ENCODE results near the gene RBMS3.

RBMS3 gene

DNA sequence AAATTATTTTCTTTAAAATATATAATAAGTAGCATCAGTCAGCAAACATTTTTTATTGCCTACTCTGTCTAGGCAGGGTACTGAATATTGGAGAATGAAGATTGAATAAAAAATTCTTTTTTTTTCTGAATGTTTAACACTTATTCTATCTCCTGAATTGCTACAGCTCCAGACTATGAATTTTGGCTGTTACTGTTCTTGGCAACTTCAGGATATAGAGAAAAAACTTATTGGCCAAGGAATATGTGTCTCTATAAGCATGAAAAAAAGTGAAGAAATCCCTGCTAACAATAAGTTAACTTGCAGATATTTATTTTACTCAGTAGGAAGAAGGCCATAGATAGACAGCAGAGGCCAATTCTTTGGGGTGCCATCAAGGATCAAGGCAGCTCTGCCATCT is 309.6 kb downstream of the RBMS3 start:
- DNase-seq: no peak

- no peak for DNase-seq
These were observed 310.7 kb downstream of the RBMS3 start for GRCh38 chr3:29591579-29591978.

- DNase-seq: no peak
These were observed 312.9 kb downstream of the RBMS3 start for GRCh38 chr3:29593802-29594201.

GRCh38 chr3:29594261-29594660 is 313.4 kb downstream of the RBMS3 start:
- DNase-seq: no peak

DNA sequence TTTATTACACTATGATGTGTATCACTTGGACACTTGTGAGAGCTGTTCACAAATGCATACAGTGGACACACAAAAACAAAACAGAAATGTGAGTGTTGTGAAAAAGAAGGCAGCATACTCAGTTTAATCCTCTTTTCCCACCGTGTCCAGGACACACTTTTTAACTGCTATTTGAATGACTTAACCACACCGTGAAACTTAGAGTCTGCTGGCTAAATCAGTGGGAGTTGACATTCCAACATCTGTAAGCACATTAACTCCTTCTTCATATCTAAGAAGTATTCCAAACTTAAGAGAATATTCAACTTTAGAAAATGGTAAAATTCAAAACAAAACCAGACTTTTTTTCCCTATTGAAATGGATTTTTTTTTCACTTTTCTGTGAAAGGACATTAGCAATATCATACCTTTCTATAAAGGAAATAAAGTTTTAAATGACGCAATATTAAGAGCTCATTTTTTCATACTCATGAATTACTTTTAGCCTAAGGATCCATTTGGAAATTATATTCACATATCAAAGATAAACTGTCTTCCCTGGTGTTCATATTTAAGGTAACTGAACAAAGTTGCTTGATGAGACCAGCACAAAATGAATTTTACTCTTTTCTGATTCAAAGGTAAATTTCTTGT is 316.6 kb downstream of the RBMS3 start:
- DNase-seq: no peak

- DNase-seq: no peak
These were observed 321.2 kb downstream of the RBMS3 start for GRCh38 chr3:29601861-29602585.

DNA sequence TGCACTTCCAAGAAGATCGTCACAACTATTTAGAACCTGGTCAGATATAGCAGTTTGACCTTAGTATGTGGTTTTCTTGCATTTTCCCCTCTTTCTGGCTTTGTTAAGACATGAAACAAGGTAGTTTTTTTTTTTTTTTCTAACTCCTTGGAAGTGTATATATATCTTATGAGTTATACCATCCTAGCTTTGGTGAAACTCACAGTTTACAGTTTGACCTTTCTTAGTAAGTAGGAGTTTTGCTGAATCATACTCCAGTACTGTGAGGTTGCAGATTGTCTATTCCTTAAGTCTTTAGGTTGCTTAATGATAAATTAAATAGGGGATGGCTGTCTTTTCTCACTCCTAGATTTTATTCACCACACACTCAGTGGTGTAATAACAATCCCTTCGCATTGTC is 325.0 kb downstream of the RBMS3 start:
- DNase-seq: no peak

DNA sequence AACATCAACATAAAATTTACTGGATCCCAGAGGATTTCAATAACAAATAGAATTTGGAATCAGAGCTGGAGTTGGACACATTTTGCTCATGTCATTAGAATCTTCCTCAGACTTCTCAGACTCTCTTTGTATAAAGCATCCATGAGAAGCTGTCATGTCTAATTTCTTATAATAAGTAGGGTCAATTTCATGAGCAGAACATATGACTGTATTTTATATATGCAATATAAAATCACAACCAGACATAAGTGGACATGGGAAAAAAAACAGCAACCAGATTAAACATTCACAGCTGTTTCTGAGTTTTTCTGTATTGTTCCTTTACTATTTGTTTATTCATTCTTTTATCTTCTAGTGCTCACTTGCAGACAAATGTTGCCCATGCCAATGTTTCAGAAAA is 325.5 kb downstream of the RBMS3 start:
- DNase-seq: no peak

DNA sequence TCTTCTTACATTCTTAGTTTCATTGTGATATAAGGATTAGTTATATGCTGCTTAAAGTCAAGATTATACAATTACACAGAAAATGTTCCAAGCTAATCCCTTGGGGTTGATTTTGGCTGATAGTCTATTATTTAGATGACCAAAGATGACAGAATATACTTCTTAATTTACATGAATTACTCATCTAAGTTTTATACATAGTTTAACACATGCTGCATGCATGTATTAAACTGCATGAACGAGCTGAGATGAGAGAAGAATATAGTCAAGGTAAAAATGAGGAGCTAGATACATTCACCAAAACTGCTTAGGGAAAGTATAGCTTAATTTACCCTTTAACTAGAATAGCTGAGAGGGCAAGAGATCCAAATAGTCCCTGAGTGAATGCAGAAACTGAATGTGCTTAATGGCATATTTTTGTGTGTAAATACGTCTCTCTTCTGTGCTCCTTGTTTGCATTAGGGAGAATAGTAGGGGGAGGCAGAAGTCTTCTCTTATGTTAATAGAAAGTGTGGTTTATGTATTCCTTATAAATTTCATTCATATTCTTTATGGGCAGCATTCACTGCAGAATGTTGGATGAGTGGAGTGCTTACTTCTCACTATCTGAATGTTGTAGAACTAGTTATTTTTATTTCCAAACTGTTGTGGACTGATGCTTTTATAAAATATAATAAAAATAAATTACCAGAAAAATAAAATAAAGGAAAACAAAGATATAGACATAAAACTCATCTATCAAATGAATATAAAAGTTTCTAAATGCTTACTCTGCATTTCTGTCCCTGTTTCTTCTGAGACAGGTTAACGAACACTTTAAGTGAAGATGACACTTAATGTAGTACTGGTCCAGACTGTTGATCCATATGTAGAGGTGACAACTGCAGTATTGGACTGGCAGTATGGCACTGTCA is 327.8 kb downstream of the RBMS3 start:
- DNase-seq: no peak

- DNase-seq: no peak
These were observed 328.5 kb downstream of the RBMS3 start for GRCh38 chr3:29609328-29609811.

- DNase-seq: no peak
These were observed 329.9 kb downstream of the RBMS3 start for GRCh38 chr3:29610781-29611180.

- DNase-seq: no peak
These were observed 330.4 kb downstream of the RBMS3 start for GRCh38 chr3:29611252-29611651.

DNA sequence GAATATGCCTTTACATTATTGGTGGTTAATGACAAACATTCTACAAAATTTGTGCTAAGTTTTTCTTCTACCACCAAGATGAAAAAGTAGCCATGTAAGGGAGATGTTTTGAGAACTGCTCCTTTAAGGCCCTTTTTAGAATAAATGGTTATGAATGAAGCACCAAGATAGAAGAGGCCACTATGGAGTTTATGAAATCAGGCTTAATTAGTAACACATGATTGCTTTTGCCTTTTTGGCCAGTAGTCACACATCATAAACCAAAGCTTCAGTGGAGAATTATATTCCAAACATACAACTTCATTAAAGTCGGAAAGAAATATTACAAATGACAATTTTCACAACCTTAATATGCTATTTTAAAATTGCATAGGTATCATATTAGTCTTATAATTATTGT is 331.7 kb downstream of the RBMS3 start:
- DNase-seq: no peak

DNA sequence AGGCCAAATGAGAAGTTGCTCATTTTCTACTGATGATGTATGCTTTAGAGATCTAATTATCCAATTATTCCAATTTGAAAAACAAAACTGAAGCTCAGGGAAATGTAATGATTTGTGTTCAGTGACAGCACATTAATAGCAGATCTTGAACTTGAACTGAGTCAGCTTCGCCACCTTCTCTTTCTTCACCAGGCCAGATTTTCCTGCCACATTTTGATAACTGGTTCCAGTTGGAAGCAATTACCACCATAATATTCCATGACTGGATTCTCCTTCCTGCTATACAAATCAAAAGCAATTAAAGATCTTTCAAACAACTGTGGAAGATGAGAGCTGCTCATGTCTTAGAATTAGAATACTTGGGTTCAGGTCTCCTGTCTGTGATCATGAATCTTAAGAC is 334.1 kb downstream of the RBMS3 start:
- DNase-seq: no peak

- no peak for DNase-seq
These were observed 337.8 kb downstream of the RBMS3 start for GRCh38 chr3:29618395-29619282.

DNA sequence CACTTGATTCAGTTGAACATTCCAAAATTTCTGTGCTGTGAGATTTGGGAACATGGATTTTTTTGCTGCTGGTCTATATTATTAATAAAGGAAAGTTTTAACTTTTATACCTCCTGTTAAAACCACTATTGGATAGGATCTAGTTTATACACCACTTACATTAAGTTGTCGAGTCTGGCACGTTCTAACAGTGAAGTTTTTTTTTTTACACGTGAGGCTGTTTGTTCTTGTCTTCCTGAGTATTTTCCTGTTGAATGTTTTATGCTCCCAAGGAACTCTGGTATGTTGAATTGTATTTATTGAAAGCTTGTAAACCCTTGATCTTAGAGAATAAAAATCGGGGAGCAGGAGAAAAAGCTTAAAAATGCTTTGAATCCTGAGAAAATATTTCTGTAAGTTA is 338.8 kb downstream of the RBMS3 start:
- no peak for DNase-seq

DNA sequence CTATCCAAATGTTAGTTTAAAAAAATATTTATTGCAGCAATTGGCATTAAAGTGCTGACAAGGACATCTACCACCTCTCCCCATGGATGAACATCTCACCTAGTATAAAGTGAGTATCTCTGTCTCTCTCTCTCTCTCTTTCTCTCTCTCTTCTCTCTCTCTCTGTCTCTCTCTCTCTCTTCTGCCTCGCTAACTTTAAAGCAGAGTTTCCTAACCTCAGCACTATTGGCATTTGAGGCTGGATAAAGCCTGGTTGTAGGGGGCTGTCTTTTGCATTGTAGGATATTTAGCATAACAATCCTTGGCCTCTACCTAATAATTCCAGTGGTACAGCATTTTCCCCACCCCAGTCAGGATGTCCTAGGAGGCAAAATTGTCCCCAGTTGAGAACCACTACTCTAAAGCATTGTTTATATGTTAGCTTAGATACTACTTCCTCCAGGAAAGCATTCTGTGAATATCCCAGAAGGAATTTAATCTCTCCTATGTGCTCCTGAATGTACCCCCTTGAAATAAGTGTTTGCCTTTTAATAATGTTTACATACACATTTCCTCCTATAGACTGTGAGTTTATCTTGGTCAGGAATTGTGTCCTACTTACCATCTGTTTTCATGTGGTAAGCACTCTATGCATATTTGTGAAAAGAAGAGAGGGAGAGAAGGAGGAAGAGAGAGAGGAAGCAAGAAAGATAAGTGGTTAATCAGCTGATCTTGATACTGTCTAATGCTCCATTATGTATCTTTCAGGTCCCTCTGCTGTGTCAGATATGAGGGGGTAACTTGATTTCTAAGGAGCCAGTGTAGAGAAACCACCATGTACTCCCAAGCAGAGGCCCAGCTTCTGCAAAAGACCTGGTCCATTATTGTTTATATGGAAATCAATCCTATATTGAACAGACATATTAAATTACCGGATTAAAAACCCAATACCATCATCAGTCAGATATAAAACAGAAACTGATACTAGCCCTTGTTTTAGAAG is 346.6 kb downstream of the RBMS3 start:
- DNase-seq: no peak

GRCh38 chr3:29628795-29629194 is 347.9 kb downstream of the RBMS3 start:
- DNase-seq: no peak

DNA sequence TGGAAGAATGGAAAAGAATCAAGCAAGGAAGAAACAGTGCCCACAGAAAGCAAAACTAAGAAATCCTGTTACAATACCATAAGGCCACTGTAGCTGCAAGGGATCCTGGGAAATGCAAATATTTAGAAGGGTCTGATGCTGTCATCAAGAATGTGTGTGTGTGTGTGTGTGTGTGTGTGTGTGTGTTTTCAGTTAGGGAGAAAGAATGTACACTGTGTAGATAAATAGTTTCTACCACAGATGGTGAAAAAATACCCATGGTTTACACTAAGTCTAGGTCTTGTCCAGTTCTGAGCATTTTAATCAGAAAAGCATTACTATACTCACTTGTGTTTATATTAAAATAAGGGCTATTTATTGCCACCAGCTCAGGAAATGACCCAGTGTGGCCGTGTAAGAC is 355.0 kb downstream of the RBMS3 start:
- no peak for DNase-seq

DNA sequence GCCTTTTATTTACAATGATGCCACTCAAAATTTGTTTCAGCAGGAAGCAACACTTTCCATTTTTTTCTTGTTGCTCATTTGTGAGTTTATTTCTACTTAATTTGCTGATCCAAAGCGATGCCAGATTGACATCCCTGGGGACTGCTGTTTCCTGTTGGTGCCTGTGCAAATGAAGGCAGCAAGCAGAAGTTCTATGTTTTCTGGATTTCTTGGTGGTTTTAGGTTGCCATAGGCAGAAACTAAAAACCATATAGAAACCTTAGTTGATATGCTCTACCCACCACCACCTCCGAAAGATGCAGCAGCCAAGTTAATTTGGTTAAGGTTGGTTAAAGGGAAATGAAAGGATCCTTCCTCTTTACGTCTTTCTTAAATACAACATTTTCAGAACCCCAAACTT is 356.2 kb downstream of the RBMS3 start:
- DNase-seq: no peak

DNA sequence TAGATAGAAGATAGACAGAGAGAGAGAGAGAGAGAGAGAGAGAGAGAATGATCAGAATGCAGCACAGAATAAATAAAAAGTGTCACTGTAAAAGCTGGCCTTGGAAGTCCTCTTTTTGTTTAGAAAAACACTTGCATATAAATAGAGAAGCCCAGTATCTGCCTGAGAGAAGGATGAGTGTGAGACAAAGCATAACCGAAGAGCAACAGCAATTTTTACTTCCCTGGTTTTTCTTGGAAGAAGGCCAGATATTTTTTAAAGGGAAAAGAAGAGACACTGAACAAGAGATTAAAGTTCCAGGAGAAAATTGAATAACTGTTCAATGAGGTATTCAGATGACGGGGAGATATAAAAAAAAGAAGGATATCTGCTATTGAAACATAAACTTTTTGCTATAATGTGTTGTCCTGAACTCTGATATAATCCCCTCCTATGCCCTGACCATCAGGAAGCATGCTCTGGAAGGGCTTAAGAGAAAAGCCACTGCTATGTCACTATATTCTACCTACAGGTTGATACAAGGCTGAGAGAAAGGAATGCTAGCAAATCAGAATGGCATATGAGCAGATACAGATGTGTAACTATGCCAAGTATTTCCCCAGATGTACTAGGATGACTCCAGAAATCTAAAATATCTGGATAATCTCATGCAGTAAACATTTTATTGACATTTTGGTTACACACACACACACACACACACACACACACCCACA is 358.9 kb downstream of the RBMS3 start:
- DNase-seq: no peak

All from NCI-H1436 treated with DMSO at 0.1 percent for 48 hours (cell line).